ENCODE measurements around the gene MACROD1.

MACROD1 gene

DNA sequence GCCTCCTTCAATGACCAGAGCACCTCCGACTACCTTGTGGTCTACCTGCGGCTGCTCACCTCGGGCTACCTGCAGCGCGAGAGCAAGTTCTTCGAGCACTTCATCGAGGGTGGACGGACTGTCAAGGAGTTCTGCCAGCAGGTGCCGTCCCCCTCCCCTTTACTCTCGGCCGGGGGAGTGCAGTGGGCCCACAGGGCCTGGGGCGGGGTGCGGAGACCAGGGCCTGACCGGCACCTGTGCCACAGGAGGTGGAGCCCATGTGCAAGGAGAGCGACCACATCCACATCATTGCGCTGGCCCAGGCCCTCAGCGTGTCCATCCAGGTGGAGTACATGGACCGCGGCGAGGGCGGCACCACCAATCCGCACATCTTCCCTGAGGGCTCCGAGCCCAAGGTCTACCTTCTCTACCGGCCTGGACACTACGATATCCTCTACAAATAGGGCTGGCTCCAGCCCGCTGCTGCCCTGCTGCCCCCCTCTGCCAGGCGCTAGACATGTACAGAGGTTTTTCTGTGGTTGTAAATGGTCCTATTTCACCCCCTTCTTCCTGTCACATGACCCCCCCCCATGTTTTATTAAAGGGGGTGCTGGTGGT, 168.7 kb downstream of the MACROD1 start:
- no peaks in the 10 kb centered on the region for H3K9me3 ChIP-seq (ENCODE audit: insufficient read depth, low read depth, low read length)
- peaks cover 52% of the 10 kb centered on the region for H3K36me3 ChIP-seq (ENCODE audit: insufficient read depth, low read depth, low read length)
- no peak overlapping the region for H3K27ac ChIP-seq (ENCODE audit: low read length)
- H3K9ac ChIP-seq (ENCODE audit: low read depth, low read length), result no peak overlapping the region
- H3K4me1 ChIP-seq (ENCODE audit: insufficient read depth, low read length), result peaks cover 5% of the 10 kb centered on the region; the same call in 1 of the 2 replicates
- H3K27me3 ChIP-seq (ENCODE audit: insufficient read depth, low read length), result peaks cover 26% of the 10 kb centered on the region
- no peak overlapping the region for H3K4me3 ChIP-seq (ENCODE audit: low read length)

DNA sequence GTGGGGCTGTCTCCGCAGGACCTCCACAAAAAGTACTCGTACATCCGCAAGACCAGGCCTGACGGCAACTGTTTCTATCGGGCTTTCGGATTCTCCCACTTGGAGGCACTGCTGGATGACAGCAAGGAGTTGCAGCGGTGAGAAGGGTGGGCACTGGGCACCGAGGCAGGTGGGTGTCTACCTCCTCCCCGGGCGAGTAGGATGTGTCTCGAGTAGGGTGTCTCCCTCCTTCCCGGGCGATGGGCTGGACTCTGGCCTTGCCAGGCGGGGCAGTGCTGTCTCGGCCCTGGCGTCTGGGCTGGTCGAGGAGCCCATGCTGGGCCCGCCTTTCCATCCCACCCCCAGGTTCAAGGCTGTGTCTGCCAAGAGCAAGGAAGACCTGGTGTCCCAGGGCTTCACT, 169.4 kb downstream of the MACROD1 start:
- Histone ChIP-seq H3K9me3 (ENCODE audit: insufficient read depth, low read depth, low read length) (no peaks in the 10 kb centered on the region), H3K4me3 (ENCODE audit: low read length) (no peak overlapping the region), H3K4me1 (ENCODE audit: insufficient read depth, low read length) (peaks cover 5% of the 10 kb centered on the region; the same call in 1 of the 2 replicates), H3K9ac (ENCODE audit: low read depth, low read length) (no peak overlapping the region), H3K27ac (ENCODE audit: low read length) (no peak overlapping the region), H3K27me3 (ENCODE audit: insufficient read depth, low read length) (peaks cover 19% of the 10 kb centered on the region), H3K36me3 (ENCODE audit: insufficient read depth, low read depth, low read length) (peaks cover 57% of the 10 kb centered on the region)

DNA sequence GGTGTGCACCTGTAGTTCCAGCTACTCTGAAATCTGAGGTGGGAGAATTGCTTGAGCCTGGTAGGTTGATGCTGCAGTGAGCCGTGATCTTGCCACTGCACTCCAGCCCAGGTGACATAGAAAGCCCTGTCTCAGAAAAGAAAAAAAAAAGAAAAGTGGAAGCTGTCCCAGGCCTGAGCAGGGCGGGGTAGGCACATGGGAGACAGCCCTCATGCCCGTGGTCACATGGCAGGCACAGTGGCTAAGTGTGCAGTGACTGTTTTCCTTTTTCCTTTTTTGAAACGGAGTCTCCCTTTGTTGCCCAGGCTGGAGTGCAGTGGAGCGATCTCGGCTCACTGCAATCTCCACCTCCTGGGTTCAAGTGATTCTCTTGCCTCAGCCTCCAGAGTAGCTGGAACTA, 171.9 kb downstream of the MACROD1 start:
- Histone ChIP-seq H3K27me3 (ENCODE audit: insufficient read depth, low read length) (no peaks in the 10 kb centered on the region), H3K27ac (ENCODE audit: low read length) (no peak overlapping the region), H3K4me3 (ENCODE audit: low read length) (no peak overlapping the region), H3K4me1 (ENCODE audit: insufficient read depth, low read length) (peaks cover 5% of the 10 kb centered on the region; the same call in 1 of the 2 replicates), H3K9me3 (ENCODE audit: insufficient read depth, low read depth, low read length) (no peaks in the 10 kb centered on the region), H3K36me3 (ENCODE audit: insufficient read depth, low read depth, low read length) (peaks cover 77% of the 10 kb centered on the region), H3K9ac (ENCODE audit: low read depth, low read length) (no peak overlapping the region)

DNA sequence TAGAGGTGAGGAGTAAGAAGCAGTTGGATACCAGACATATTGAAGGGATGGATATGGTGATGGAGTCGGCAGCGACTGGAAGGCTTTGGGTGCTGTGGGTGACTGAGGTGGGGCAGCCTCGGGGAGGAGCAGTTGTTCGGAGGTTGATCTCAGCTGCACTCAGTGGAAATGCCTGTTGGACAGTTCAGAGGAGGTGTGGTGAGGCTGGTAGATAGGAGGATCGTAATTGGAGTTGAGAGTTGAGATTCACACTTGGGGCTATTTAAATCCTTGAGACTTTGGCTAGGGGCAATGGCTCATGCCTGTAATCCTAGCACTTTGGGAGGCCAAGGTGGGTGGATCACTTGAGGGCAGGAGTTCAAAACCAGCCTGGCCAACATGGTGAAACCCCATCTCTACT, 172.8 kb downstream of the MACROD1 start:
- Histone ChIP-seq H3K9me3 (ENCODE audit: insufficient read depth, low read depth, low read length) (no peaks in the 10 kb centered on the region), H3K4me1 (ENCODE audit: insufficient read depth, low read length) (peaks cover 4% of the 10 kb centered on the region; the same call in 1 of the 2 replicates), H3K9ac (ENCODE audit: low read depth, low read length) (no peak overlapping the region), H3K27me3 (ENCODE audit: insufficient read depth, low read length) (no peaks in the 10 kb centered on the region), H3K36me3 (ENCODE audit: insufficient read depth, low read depth, low read length) (peaks cover 85% of the 10 kb centered on the region), H3K27ac (ENCODE audit: low read length) (no peak overlapping the region), H3K4me3 (ENCODE audit: low read length) (no peak overlapping the region)

DNA sequence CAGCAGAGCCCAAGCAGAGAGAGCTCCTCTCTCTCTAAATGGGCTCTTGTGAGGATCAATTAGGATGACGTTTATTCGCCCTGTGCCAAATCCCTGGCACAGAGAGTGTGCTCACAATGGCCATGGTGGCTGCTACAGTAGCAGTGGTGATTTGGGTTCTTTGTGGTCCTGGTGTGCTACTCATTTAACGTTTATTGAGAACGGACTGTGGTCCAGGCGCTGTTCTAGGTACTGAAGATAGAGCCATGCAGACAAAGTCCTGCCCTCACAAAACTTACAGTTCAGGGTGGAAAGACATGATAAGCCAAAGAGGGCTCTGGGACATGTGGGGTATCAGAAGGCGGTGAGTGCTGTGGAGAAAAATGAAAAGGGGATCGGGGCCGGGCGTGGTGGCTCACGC, 174.4 kb downstream of the MACROD1 start:
- H3K9ac ChIP-seq (ENCODE audit: low read depth, low read length), result no peak overlapping the region
- peaks cover 8% of the 10 kb centered on the region for H3K4me1 ChIP-seq (ENCODE audit: insufficient read depth, low read length)
- H3K27ac ChIP-seq (ENCODE audit: low read length), result no peak overlapping the region
- no peaks in the 10 kb centered on the region for H3K9me3 ChIP-seq (ENCODE audit: insufficient read depth, low read depth, low read length)
- H3K4me3 ChIP-seq (ENCODE audit: low read length), result no peak overlapping the region
- no peaks in the 10 kb centered on the region for H3K27me3 ChIP-seq (ENCODE audit: insufficient read depth, low read length)
- H3K36me3 ChIP-seq (ENCODE audit: insufficient read depth, low read depth, low read length), result peaks cover 81% of the 10 kb centered on the region

DNA sequence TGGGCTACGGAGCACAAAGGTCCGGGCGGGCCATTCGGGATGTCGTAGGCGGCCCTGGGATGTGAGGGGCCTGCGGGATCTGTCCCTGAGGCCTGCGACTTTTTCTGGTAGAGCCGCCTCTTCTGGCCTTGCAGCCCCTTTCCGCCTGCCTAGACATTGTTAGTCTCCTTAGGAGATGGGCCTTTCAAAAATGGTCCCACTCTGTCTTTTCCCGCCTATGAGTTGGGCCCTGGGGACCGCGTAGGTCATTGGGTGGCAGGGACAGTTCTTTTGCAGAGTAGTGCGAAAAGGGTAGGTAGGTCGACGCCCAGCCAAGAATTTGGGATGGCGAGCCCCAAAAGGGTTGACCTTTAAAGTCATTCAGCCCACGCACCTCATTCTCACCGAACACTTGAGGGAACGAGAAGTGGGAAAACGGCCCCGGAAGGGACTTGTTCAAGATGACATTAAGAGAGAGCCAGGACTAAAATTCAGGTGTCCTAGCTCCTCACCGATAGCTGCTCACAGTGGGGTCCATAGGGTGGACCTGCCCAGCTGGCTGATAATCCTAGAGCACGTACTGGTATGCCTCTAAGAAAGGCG, 178.9 kb downstream of the MACROD1 start:
- Histone ChIP-seq H3K9ac (ENCODE audit: low read depth, low read length) (peak overlapping the region; percentile 96; the same call in 1 of the 2 replicates), H3K27me3 (ENCODE audit: insufficient read depth, low read length) (no peaks in the 10 kb centered on the region), H3K36me3 (ENCODE audit: insufficient read depth, low read depth, low read length) (peaks cover 42% of the 10 kb centered on the region), H3K9me3 (ENCODE audit: insufficient read depth, low read depth, low read length) (no peaks in the 10 kb centered on the region), H3K27ac (ENCODE audit: low read length) (peak overlapping the region; percentile 97), H3K4me3 (ENCODE audit: low read length) (peak overlapping the region; percentile 75), H3K4me1 (ENCODE audit: insufficient read depth, low read length) (peaks cover 12% of the 10 kb centered on the region)

DNA sequence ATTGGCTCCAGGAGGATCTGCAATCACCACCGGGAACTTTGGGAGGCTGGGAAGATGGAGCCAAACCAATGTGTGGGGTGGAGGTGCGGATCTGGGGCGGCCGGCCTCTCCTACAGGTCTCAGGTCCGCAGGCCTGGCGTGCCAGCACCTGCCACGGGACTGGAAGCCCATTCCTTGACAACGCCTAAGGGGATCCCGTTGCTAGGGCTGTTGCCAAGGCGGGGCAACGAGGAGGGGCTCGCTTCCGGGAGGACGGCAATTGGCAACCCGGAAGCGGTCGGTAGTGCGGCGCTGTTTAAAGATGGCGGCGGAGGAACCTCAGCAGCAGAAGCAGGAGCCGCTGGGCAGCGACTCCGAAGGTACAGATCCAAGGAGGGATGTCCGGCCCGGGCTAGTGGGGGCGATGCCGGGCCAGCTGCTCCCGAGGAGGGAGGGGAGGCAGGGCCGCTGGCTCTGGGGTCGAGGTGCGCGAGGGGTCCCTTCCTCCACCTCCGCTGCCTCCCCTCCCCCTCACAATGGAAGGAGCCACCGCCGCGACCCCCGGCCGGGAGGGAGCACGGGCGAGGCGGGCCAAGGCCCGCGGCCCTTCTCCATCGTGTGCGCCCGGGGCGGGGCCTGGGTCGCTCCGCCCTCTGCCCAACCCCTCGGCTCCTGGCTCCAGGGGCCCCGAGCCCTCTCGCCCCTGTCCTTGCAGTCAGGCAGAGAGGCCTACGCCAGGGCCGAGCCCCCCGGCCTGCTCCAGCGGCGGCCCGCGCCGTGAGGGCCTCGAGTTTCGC, 179.6 kb downstream of the MACROD1 start, which contains the start of gene OTUB1:
OTUB1 (plus strand) TSS at position 283 of the 776 bp plus-strand sequence; CDS start at position 302, 19 bp downstream.
- peaks cover 36% of the 10 kb centered on the region for H3K36me3 ChIP-seq (ENCODE audit: insufficient read depth, low read depth, low read length)
- peak within 1 kb of the TSS; percentile 96 for H3K9ac ChIP-seq (ENCODE audit: low read depth, low read length)
- H3K4me1 ChIP-seq (ENCODE audit: insufficient read depth, low read length), result peaks cover 12% of the 10 kb centered on the region
- H3K4me3 ChIP-seq (ENCODE audit: low read length), result peak within 1 kb of the TSS; percentile 75
- no peaks in the 10 kb centered on the region for H3K9me3 ChIP-seq (ENCODE audit: insufficient read depth, low read depth, low read length)
- peak within 1 kb of the TSS; percentile 97 for H3K27ac ChIP-seq (ENCODE audit: low read length)
- H3K27me3 ChIP-seq (ENCODE audit: insufficient read depth, low read length), result no peaks in the 10 kb centered on the region

DNA sequence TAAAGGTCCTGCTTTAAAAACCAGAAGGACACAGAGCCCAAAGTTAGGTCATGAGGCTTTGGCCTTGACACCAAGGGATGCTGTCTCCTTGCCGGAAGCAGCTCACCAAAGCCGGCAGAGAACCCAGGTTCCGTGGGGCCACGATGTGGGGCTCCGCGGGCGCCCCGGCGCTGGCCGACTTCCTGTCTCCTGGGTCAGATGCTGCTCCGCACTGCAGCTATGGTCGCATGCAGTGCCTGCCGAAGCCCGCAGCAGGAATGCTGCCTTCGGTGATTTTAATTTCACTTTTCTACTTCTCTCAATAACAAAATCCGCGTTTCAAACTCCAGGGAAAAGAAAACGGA, 180.1 kb downstream of the MACROD1 start:
- Histone ChIP-seq H3K27ac (ENCODE audit: low read length) (peak overlapping the region; percentile 12), H3K4me3 (ENCODE audit: low read length) (peak overlapping the region; percentile 75), H3K9me3 (ENCODE audit: insufficient read depth, low read depth, low read length) (no peaks in the 10 kb centered on the region), H3K36me3 (ENCODE audit: insufficient read depth, low read depth, low read length) (peaks cover 30% of the 10 kb centered on the region), H3K27me3 (ENCODE audit: insufficient read depth, low read length) (no peaks in the 10 kb centered on the region), H3K9ac (ENCODE audit: low read depth, low read length) (peak overlapping the region; percentile 96; the same call in 1 of the 2 replicates), H3K4me1 (ENCODE audit: insufficient read depth, low read length) (peaks cover 12% of the 10 kb centered on the region)

DNA sequence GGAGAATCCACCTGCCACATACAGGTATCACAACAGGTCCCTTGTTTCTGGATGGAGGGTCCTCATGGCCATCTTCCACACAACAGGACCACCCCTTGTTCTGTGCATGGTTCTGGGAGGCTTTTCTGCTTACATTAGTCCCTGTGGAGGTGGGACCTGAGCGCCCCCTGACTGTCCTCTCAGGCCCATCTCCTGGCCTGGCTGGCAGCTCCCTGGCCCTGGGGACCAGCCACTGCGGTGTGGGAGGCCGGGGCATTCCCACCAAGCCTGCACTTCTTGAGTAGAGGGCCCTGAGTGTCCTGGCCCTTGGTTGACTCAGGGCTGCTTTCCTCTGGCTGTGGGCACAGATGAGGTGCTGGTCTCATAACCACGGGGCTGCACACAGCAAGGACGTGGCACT, 186.5 kb downstream of the MACROD1 start:
- H3K4me1 ChIP-seq (ENCODE audit: insufficient read depth, low read length), result peaks cover 18% of the 10 kb centered on the region
- peaks cover 7% of the 10 kb centered on the region for H3K36me3 ChIP-seq (ENCODE audit: insufficient read depth, low read depth, low read length)
- no peaks in the 10 kb centered on the region for H3K9me3 ChIP-seq (ENCODE audit: insufficient read depth, low read depth, low read length)
- peak overlapping the region; percentile 49; the same call in 1 of the 2 replicates for H3K4me3 ChIP-seq (ENCODE audit: low read length)
- H3K27me3 ChIP-seq (ENCODE audit: insufficient read depth, low read length), result no peaks in the 10 kb centered on the region
- H3K9ac ChIP-seq (ENCODE audit: low read depth, low read length), result peak overlapping the region; percentile 70; the same call in 1 of the 2 replicates
- H3K27ac ChIP-seq (ENCODE audit: low read length), result peak overlapping the region; percentile 86

DNA sequence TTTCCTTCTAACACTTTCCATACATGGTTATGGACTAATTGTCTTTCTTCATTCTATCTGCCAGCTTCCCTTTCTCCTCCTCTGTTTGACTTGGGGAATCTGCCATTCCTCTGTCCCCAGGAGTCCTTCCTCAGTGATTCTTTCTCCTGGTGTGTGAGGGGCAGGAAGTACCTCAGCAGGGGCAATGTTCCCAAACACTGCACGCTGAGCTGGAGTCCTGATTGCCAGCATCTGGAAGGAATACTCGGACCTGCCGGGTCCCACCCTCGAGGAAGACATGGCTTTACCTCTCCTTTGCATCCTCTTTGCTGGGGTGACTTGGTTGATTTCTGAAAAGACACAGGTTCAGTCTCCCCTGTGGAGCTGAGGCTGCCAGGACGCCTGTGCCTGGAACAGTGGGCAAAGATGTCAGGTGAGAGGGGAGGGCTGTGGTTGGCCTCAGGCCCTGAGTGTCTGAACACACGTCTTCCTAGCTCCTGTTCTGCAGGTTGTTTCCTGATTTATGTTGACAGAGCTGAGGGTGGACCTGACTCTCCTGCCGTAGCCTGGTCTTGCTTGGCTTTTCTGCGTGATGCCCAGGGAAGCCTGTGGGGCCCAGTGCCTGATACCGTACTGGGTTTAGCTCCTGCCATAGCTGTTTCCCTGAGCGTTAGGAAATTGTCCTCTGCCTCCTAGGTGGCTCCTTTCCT, 187.2 kb downstream of the MACROD1 start:
- Histone ChIP-seq H3K27me3 (ENCODE audit: insufficient read depth, low read length) (no peaks in the 10 kb centered on the region), H3K9me3 (ENCODE audit: insufficient read depth, low read depth, low read length) (no peaks in the 10 kb centered on the region), H3K36me3 (ENCODE audit: insufficient read depth, low read depth, low read length) (peaks cover 7% of the 10 kb centered on the region), H3K4me3 (ENCODE audit: low read length) (peak overlapping the region; percentile 49; the same call in 1 of the 2 replicates), H3K9ac (ENCODE audit: low read depth, low read length) (peak overlapping the region; percentile 70), H3K4me1 (ENCODE audit: insufficient read depth, low read length) (peaks cover 18% of the 10 kb centered on the region), H3K27ac (ENCODE audit: low read length) (peak overlapping the region; percentile 86)

Measured in iPS-20b (cell line).